Measurements from ENCODE around the gene PARP2. TPM values are rescaled to one million over a fixed set of nuclear protein-coding genes. Genes with fewer than 3 reads are reported as not detected.

Gene PARP2
- total RNA-seq, result 17.1 TPM
- long read RNA-seq, transcript PARP2-201 (16 exons, 1,886 nt), result major isoform, 6 of 13 reads
- long read RNA-seq, partial matches to known transcripts, result 1 of 13 reads
- long read RNA-seq, other reads (novel, unspliced or antisense), result 2 of 13 reads

- TF ChIP-seq CTCF (IDR thresholded peaks at IDR 0.05), result no peak
- peaks cover 32% of the 10 kb centered on the region for H3K36me3 ChIP-seq
- ATAC-seq, result peak; percentile 97 to 98
- no peaks in the 10 kb centered on the region for H3K27me3 ChIP-seq (ENCODE audit: low read depth)
- H3K9me3 ChIP-seq, result no peaks in the 10 kb centered on the region
- H3K4me1 ChIP-seq, result peaks cover 11% of the 10 kb centered on the region
- peak within 1 kb of the TSS; percentile 60 for H3K4me3 ChIP-seq
- intact Hi-C loops (cut with DNase I), result no loop called here
- DNase-seq, result peak; percentile 98
- H3K27ac ChIP-seq, result peak within 1 kb of the TSS; percentile 94
Measured at GRCh38 chr14:20343092-20343861, at the start of gene PARP2. PARP2 (plus strand) TSS chr14:20343635; CDS start chr14:20343642, 7 bp downstream.

GRCh38 chr14:20294636-20295035, 48.8 kb upstream of the PARP2 start:
- Histone ChIP-seq H3K36me3 (peaks cover 100% of the 10 kb centered on the region), H3K9me3 (no peaks in the 10 kb centered on the region)
- ATAC-seq, result no peak

GRCh38 chr14:20295067-20295466, 48.4 kb upstream of the PARP2 start:
- intact Hi-C loops (cut with DNase I), result no loop called here
- H3K27me3 ChIP-seq (ENCODE audit: low read depth), result no peaks in the 10 kb centered on the region
- DNase-seq (no peak), ATAC-seq (no peak)
- H3K9me3 ChIP-seq, result no peaks in the 10 kb centered on the region
- no peak overlapping the region for H3K4me3 ChIP-seq
- TF ChIP-seq CTCF (IDR thresholded peaks at IDR 0.05), result no peak
- peaks cover 100% of the 10 kb centered on the region for H3K36me3 ChIP-seq
- no peaks in the 10 kb centered on the region for H3K4me1 ChIP-seq
- H3K27ac ChIP-seq, result no peak overlapping the region

More at GRCh38 chr14:20294636-20295035, 48.8 kb upstream of the PARP2 start:
- TF ChIP-seq CTCF (IDR thresholded peaks at IDR 0.05), result no peak
- no peaks in the 10 kb centered on the region for H3K27me3 ChIP-seq (ENCODE audit: low read depth)
- intact Hi-C loops (cut with DNase I), result no loop called here
- H3K4me1 ChIP-seq, result no peaks in the 10 kb centered on the region
- DNase-seq, result no peak
- H3K27ac ChIP-seq, result no peak overlapping the region
- no peak overlapping the region for H3K4me3 ChIP-seq

GRCh38 chr14:20302042-20302755, 41.2 kb upstream of the PARP2 start:
- TF ChIP-seq CTCF (IDR thresholded peaks at IDR 0.05), result no peak
- intact Hi-C loops (cut with DNase I), result no loop called here
- no peak for DNase-seq

GRCh38 chr14:20305265-20306078, 38.0 kb upstream of the PARP2 start, which contains the start of gene TTC5:
TTC5 (minus strand) TSS chr14:20305951; CDS start chr14:20305937, 14 bp downstream.
- H3K27me3 ChIP-seq (ENCODE audit: low read depth), result no peaks in the 10 kb centered on the region
- peak; percentile 88 for DNase-seq
- no peaks in the 10 kb centered on the region for H3K9me3 ChIP-seq
- peak; percentile 95 for TF ChIP-seq CTCF (IDR thresholded peaks at IDR 0.05)
- ATAC-seq, result peak; percentile 98 to 99
- peaks cover 16% of the 10 kb centered on the region for H3K36me3 ChIP-seq
- H3K4me3 ChIP-seq, result peak within 1 kb of the TSS; percentile 73
- peaks cover 14% of the 10 kb centered on the region for H3K4me1 ChIP-seq
- H3K27ac ChIP-seq, result peak within 1 kb of the TSS; percentile 42
- intact Hi-C loops (cut with DNase I), result no loop called here

More at GRCh38 chr14:20302042-20302755, 41.2 kb upstream of the PARP2 start:
- no peaks in the 10 kb centered on the region for H3K9me3 ChIP-seq
- ATAC-seq, result no peak
- no peak overlapping the region for H3K4me3 ChIP-seq
- no peaks in the 10 kb centered on the region for H3K27me3 ChIP-seq (ENCODE audit: low read depth)
- peaks cover 14% of the 10 kb centered on the region for H3K4me1 ChIP-seq
- no peak overlapping the region for H3K27ac ChIP-seq
- H3K36me3 ChIP-seq, result peaks cover 49% of the 10 kb centered on the region

Measured in lower lobe of right lung (tissue), 2 donors.